Measurements from ENCODE around the gene KCNQ2.

DNA sequence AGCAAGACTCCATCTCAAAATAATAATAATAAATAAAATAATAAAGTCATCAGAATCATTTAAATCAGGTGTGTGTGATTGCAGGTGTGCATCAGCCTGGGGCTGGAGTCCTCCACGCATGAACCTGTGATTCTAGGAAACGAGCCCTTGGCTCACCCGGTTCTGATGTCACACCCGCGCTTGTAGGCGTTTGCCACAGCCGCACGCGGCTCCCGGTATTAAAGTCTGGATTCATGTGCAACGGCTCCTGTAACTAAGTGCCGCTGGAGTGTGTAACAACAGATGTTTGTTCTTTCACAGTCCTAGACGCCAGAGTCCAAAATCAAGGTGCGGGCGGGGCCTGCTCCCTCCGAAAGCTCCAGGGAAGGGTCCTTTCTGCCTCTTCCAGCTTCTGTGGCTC is 45.2 kb downstream of the KCNQ2 start:
- TF ChIP-seq, protein P1, sequence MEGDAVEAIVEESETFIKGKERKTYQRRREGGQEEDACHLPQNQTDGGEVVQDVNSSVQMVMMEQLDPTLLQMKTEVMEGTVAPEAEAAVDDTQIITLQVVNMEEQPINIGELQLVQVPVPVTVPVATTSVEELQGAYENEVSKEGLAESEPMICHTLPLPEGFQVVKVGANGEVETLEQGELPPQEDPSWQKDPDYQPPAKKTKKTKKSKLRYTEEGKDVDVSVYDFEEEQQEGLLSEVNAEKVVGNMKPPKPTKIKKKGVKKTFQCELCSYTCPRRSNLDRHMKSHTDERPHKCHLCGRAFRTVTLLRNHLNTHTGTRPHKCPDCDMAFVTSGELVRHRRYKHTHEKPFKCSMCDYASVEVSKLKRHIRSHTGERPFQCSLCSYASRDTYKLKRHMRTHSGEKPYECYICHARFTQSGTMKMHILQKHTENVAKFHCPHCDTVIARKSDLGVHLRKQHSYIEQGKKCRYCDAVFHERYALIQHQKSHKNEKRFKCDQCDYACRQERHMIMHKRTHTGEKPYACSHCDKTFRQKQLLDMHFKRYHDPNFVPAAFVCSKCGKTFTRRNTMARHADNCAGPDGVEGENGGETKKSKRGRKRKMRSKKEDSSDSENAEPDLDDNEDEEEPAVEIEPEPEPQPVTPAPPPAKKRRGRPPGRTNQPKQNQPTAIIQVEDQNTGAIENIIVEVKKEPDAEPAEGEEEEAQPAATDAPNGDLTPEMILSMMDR (conservative IDR thresholded peaks at IDR 0.05; ENCODE audit: low read depth in 2 of 2), result no peak
- TF ChIP-seq REST (IDR thresholded peaks at IDR 0.05; ENCODE audit: unreplicated experiment) (no peak), EZH2 (IDR thresholded peaks at IDR 0.05; ENCODE audit: low read depth, unreplicated experiment) (no peak), EZH2phosphoT487 (IDR thresholded peaks at IDR 0.05; ENCODE audit: unreplicated experiment) (no peak), POLR2AphosphoS5 (IDR thresholded peaks at IDR 0.05; ENCODE audit: low read depth) (no peak), JUNB (IDR thresholded peaks at IDR 0.05; ENCODE audit: unreplicated experiment) (no peak), ZNF331 (CRISPR knock-in tag; IDR thresholded peaks at IDR 0.05; ENCODE audit: low read depth) (no peak), CREB1 (CRISPR knock-in tag; IDR thresholded peaks at IDR 0.05; ENCODE audit: low read depth) (no peak), ZNF114 (CRISPR knock-in tag; IDR thresholded peaks at IDR 0.05) (no peak)
- TF ChIP-seq, protein P2, sequence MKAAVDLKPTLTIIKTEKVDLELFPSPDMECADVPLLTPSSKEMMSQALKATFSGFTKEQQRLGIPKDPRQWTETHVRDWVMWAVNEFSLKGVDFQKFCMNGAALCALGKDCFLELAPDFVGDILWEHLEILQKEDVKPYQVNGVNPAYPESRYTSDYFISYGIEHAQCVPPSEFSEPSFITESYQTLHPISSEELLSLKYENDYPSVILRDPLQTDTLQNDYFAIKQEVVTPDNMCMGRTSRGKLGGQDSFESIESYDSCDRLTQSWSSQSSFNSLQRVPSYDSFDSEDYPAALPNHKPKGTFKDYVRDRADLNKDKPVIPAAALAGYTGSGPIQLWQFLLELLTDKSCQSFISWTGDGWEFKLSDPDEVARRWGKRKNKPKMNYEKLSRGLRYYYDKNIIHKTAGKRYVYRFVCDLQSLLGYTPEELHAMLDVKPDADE (IDR thresholded peaks at IDR 0.05), result no peak
- TF ChIP-seq, protein P3, sequence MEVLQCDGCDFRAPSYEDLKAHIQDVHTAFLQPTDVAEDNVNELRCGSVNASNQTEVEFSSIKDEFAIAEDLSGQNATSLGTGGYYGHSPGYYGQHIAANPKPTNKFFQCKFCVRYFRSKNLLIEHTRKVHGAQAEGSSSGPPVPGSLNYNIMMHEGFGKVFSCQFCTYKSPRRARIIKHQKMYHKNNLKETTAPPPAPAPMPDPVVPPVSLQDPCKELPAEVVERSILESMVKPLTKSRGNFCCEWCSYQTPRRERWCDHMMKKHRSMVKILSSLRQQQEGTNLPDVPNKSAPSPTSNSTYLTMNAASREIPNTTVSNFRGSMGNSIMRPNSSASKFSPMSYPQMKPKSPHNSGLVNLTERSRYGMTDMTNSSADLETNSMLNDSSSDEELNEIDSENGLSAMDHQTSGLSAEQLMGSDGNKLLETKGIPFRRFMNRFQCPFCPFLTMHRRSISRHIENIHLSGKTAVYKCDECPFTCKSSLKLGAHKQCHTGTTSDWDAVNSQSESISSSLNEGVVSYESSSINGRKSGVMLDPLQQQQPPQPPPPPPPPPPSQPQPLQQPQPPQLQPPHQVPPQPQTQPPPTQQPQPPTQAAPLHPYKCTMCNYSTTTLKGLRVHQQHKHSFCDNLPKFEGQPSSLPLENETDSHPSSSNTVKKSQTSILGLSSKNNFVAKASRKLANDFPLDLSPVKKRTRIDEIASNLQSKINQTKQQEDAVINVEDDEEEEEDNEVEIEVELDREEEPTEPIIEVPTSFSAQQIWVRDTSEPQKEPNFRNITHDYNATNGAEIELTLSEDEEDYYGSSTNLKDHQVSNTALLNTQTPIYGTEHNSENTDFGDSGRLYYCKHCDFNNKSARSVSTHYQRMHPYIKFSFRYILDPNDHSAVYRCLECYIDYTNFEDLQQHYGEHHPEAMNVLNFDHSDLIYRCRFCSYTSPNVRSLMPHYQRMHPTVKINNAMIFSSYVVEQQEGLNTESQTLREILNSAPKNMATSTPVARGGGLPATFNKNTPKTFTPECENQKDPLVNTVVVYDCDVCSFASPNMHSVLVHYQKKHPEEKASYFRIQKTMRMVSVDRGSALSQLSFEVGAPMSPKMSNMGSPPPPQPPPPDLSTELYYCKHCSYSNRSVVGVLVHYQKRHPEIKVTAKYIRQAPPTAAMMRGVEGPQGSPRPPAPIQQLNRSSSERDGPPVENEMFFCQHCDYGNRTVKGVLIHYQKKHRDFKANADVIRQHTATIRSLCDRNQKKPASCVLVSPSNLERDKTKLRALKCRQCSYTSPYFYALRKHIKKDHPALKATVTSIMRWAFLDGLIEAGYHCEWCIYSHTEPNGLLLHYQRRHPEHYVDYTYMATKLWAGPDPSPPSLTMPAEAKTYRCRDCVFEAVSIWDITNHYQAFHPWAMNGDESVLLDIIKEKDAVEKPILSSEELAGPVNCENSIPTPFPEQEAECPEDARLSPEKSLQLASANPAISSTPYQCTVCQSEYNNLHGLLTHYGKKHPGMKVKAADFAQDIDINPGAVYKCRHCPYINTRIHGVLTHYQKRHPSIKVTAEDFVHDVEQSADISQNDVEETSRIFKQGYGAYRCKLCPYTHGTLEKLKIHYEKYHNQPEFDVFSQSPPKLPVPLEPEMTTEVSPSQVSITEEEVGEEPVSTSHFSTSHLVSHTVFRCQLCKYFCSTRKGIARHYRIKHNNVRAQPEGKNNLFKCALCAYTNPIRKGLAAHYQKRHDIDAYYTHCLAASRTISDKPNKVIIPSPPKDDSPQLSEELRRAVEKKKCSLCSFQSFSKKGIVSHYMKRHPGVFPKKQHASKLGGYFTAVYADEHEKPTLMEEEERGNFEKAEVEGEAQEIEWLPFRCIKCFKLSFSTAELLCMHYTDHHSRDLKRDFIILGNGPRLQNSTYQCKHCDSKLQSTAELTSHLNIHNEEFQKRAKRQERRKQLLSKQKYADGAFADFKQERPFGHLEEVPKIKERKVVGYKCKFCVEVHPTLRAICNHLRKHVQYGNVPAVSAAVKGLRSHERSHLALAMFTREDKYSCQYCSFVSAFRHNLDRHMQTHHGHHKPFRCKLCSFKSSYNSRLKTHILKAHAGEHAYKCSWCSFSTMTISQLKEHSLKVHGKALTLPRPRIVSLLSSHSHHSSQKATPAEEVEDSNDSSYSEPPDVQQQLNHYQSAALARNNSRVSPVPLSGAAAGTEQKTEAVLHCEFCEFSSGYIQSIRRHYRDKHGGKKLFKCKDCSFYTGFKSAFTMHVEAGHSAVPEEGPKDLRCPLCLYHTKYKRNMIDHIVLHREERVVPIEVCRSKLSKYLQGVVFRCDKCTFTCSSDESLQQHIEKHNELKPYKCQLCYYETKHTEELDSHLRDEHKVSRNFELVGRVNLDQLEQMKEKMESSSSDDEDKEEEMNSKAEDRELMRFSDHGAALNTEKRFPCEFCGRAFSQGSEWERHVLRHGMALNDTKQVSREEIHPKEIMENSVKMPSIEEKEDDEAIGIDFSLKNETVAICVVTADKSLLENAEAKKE (CRISPR knock-in tag; IDR thresholded peaks at IDR 0.05), result no peak

Data from GM23338 (cell line).